Kidney (tissue), 14 donors: ENCODE results near the gene ARHGEF12. TPM values are rescaled to one million over a fixed set of nuclear protein-coding genes. Genes with fewer than 3 reads are reported as not detected.

Experiments used
- DNase-seq, 5 donors: peaks; one replicate each; pipeline ENCODE4 v3.0.0-alpha.2; 2013 to 2020
- FAIRE-seq: peaks from 2 replicates; lab custom pipeline; 2012; peaks lifted over from hg19 to GRCh38; lab: Jason Lieb, UNC
- H3K27ac ChIP-seq, 2 donors: one replicate each; pipeline ENCODE4 v1.7.0; 2013; ENCODE audit warnings: low read depth in 2 of 2, low read length in 2 of 2, inconsistent platforms in 1 of 2
- H3K27me3 ChIP-seq: one replicate; pipeline ENCODE4 v1.7.1; 2013; ENCODE audit warnings: low read length, inconsistent platforms; ENCODE audit not compliant: control insufficient read depth, insufficient read depth
- H3K36me3 ChIP-seq, 3 donors: one replicate each; pipeline versions ENCODE4 v1.7.0 to v1.7.1; 2013; ENCODE audit warnings: low read length in 3 of 3, control low read depth in 1 of 3, inconsistent platforms in 1 of 3; ENCODE audit not compliant: insufficient read depth in 3 of 3, control insufficient read depth in 2 of 3
- H3K4me1 ChIP-seq, 3 donors: one replicate each; pipeline versions ENCODE4 v1.7.0 to v1.7.1; 2013; ENCODE audit warnings: low read length in 3 of 3, inconsistent platforms in 1 of 3, low read depth in 1 of 3; ENCODE audit not compliant: control insufficient read depth in 2 of 3, insufficient read depth in 2 of 3
- H3K4me3 ChIP-seq, 3 donors: one replicate each; pipeline versions ENCODE4 v1.7.0 to v1.8.1; 2013; ENCODE audit warnings: low read length in 3 of 3, control low read depth in 1 of 3, inconsistent platforms in 1 of 3
- H3K9ac ChIP-seq, 3 donors: one replicate each; pipeline versions ENCODE4 v1.7.0 to v1.7.1; 2013; ENCODE audit warnings: low read length in 3 of 3, control low read depth in 1 of 3, inconsistent platforms in 1 of 3
- H3K9me3 ChIP-seq, 3 donors: one replicate each; pipeline versions ENCODE4 v1.7.0 to v1.7.1; 2013; ENCODE audit warnings: low read length in 3 of 3, control low read depth in 1 of 3, inconsistent platforms in 1 of 3; ENCODE audit not compliant: control insufficient read depth in 2 of 3, insufficient read depth in 1 of 3
- CTCF ChIP-seq: IDR thresholded peaks from 3 replicates; pipeline ENCODE4 v1.5.1; 2012; ENCODE audit warnings: mild to moderate bottlenecking, moderate library complexity, borderline replicate concordance; ENCODE audit not compliant: insufficient read depth; ENCODE audit errors: extremely low read depth
- intact Hi-C: fragments of 100-400 bp; cut with DNase I; formaldehyde crosslinking; loops from one replicate; pipeline ENCODE4 v1.11.1; 2022
- polyA plus RNA-seq: library from polyadenylated mRNA; stranded (reverse); fragments of 350-450 nt; fragmentation: Illumina TruSeq; extraction: RNeasy Lipid Tissue Mini Kit (QIAGEN cat#74804); gene quantifications from one replicate; pipeline ENCODE4 v1.2.3, GENCODE V29; 2014; ENCODE audit warnings: low read depth, low replicate concordance; ENCODE audit not compliant: insufficient read depth
- total RNA-seq: library from RNA; stranded (reverse); fragmentation: NEBNext Ultra II Directional; extraction: Animal tissue kit (Norgen Biotek cat#: 25700); gene quantifications from one replicate; pipeline ENCODE4 v1.2.1, GENCODE V29; 2021
- donor health status: control.
- donor health status: control.
- donor health status: control.
- donor health status: control.
- donor health status: control.
- donor health status: DM: yes; HTN: yes; CAD: no.
- donor health status: Normal renal cell carcinoma (clear cell type).

Gene ARHGEF12
- total and polyA plus RNA-seq, 2 donors from 2014 or later = 21.1 to 161 TPM

GRCh38 chr11:120413480-120413879 is 77.3 kb downstream of the ARHGEF12 start:
- no peak for TF ChIP-seq CTCF
- no peak overlapping the region for H3K4me3 ChIP-seq
- no peak for DNase-seq
- no peaks in the 10 kb centered on the region for H3K36me3 ChIP-seq
- H3K27me3 ChIP-seq = no peaks in the 10 kb centered on the region
- no peaks in the 10 kb centered on the region for H3K9me3 ChIP-seq
- no peak for FAIRE-seq
- H3K27ac ChIP-seq = no peak overlapping the region
- H3K9ac ChIP-seq = no peak overlapping the region
- H3K4me1 ChIP-seq = peaks cover 0 to 3% (median 0%) of the 10 kb centered on the region in 3 donors
- intact Hi-C loops = no loop called here

GRCh38 chr11:120420572-120420971 is 84.4 kb downstream of the ARHGEF12 start:
- no peaks in the 10 kb centered on the region for H3K9me3 ChIP-seq
- no peak for TF ChIP-seq CTCF
- FAIRE-seq = no peak

GRCh38 chr11:120424185-120424969 is 88.2 kb downstream of the ARHGEF12 start:
- FAIRE-seq = no peak

More at GRCh38 chr11:120420572-120420971, 84.4 kb downstream of the ARHGEF12 start:
- Histone ChIP-seq H3K27me3 (no peaks in the 10 kb centered on the region), H3K36me3 (peaks cover 3 to 7% (median 4%) of the 10 kb centered on the region in 3 donors), H3K27ac (no peak overlapping the region), H3K4me1 (peaks cover 0 to 10% (median 8%) of the 10 kb centered on the region in 3 donors), H3K4me3 (no peak overlapping the region), H3K9ac (no peak overlapping the region)
- no peak for DNase-seq
- intact Hi-C loops = no loop called here

More at GRCh38 chr11:120424185-120424969, 88.2 kb downstream of the ARHGEF12 start:
- DNase-seq = no peak
- H3K4me3 ChIP-seq = peak overlapping the region in 1 of 3 donors; percentile 8
- no peak overlapping the region for H3K27ac ChIP-seq
- no peaks in the 10 kb centered on the region for H3K27me3 ChIP-seq
- TF ChIP-seq CTCF = no peak
- peaks cover 4 to 17% (median 6%) of the 10 kb centered on the region in 3 donors for H3K36me3 ChIP-seq
- intact Hi-C loops = no loop called here
- H3K9ac ChIP-seq = no peak overlapping the region
- H3K4me1 ChIP-seq = peaks cover 0 to 10% (median 8%) of the 10 kb centered on the region in 3 donors
- no peaks in the 10 kb centered on the region for H3K9me3 ChIP-seq
